MCF 10A (cell line): ENCODE measurements around the gene CRYGN. TPM values are rescaled to one million over a fixed set of nuclear protein-coding genes. Genes with fewer than 3 reads are reported as not detected.
A peak's percentile ranks its signal among the peaks of the same experiment; 100 is the strongest.

ENCODE experiments used
- BruUV-seq: library from RNA; stranded (reverse); fragments of 400-500 nt; replicated peaks from 2 replicates; lab custom pipeline; 2021; lab: Mats Ljungman, UMichigan
- CTCF ChIA-PET: fragments of 300-600 bp; sonication (Branson Sonifier 250); formaldehyde crosslinking; extraction: SDS; loops from one replicate; lab custom pipeline; 2021; ENCODE audit warnings: antibody characterized with exemption, inconsistent platforms; lab: Yijun Ruan, JAX
- POLR2A ChIA-PET: fragments of 300-600, 350-650 bp; sonication (Branson Sonifier 250); formaldehyde crosslinking; extraction: SDS; loops from one replicate; lab custom pipeline; 2020; ENCODE audit warnings: antibody characterized with exemption, inconsistent platforms; lab: Yijun Ruan, JAX
- DNase-seq: peaks from one replicate; pipeline ENCODE4 v3.0.0-alpha.2; 2018; ENCODE audit not compliant: unreplicated experiment
- H3K27ac Mint-ChIP-seq: one replicate; pipeline ENCODE4 v1.8.0; 2022; ENCODE audit warnings: mild to moderate bottlenecking, low read depth, mixed read lengths; ENCODE audit not compliant: unreplicated experiment
- H3K27me3 Mint-ChIP-seq: one replicate; pipeline ENCODE4 v1.8.0; 2022; ENCODE audit warnings: mixed read lengths; ENCODE audit not compliant: insufficient read depth, unreplicated experiment
- H3K36me3 Mint-ChIP-seq: one replicate; pipeline ENCODE4 v1.8.0; 2022; ENCODE audit warnings: mild to moderate bottlenecking, moderate library complexity, mixed read lengths; ENCODE audit not compliant: insufficient read depth, unreplicated experiment
- H3K4me1 Mint-ChIP-seq: one replicate; pipeline ENCODE4 v1.8.0; 2022; ENCODE audit warnings: mixed read lengths; ENCODE audit not compliant: insufficient read depth, unreplicated experiment
- H3K4me3 Mint-ChIP-seq: one replicate; pipeline ENCODE4 v1.8.0; 2022; ENCODE audit warnings: mild to moderate bottlenecking, moderate library complexity, mixed read lengths; ENCODE audit not compliant: unreplicated experiment
- H3K9me3 Mint-ChIP-seq: one replicate; pipeline ENCODE4 v1.8.0; 2022; ENCODE audit warnings: mixed read lengths; ENCODE audit not compliant: unreplicated experiment
- CTCF ChIP-seq: fragments of 200-600 bp; IDR thresholded peaks from one replicate; pipeline ENCODE4 v1.8.0; 2022; ENCODE audit warnings: antibody characterized with exemption, mild to moderate bottlenecking; ENCODE audit not compliant: unreplicated experiment
- intact Hi-C: fragments of 100-400 bp; cut with micrococcal nuclease; formaldehyde crosslinking; loops from 2 replicates; pipeline ENCODE4 v1.14.1; 2022
- total RNA-seq: library from RNA; stranded (reverse); gene quantifications from 2 replicates; pipeline ENCODE4 v1.2.3, GENCODE V29; 2022

Gene CRYGN
- total RNA-seq, 1 experiment from 2014 or later = not detected

GRCh38 chr7:151408839-151409666, 30.9 kb downstream of the CRYGN start:
- H3K9me3 Mint-ChIP-seq = no peaks in the 10 kb centered on the region
- intact Hi-C loops = no loop called here
- H3K4me3 Mint-ChIP-seq = no peak overlapping the region
- no TSS peak for BruUV-seq
- H3K4me1 Mint-ChIP-seq = peaks cover 3% of the 10 kb centered on the region
- H3K36me3 Mint-ChIP-seq = no peaks in the 10 kb centered on the region
- no peak for TF ChIP-seq CTCF
- ChIA-PET CTCF (no interaction called here), POLR2A (no interaction called here)
- DNase-seq = no peak
- H3K27me3 Mint-ChIP-seq = peaks cover 41% of the 10 kb centered on the region
- peak overlapping the region; percentile 39 for H3K27ac Mint-ChIP-seq

GRCh38 chr7:151408498-151408838, 31.5 kb downstream of the CRYGN start:
- Mint-ChIP-seq H3K36me3 (no peaks in the 10 kb centered on the region), H3K27ac (peak overlapping the region; percentile 39), H3K9me3 (no peaks in the 10 kb centered on the region), H3K4me3 (no peak overlapping the region), H3K4me1 (peaks cover 9% of the 10 kb centered on the region), H3K27me3 (peaks cover 41% of the 10 kb centered on the region)
- TF ChIP-seq CTCF = no peak
- BruUV-seq = no TSS peak
- intact Hi-C loops = no loop called here
- CTCF ChIA-PET = no interaction called here
- no peak for DNase-seq
- POLR2A ChIA-PET = no interaction called here

DNA sequence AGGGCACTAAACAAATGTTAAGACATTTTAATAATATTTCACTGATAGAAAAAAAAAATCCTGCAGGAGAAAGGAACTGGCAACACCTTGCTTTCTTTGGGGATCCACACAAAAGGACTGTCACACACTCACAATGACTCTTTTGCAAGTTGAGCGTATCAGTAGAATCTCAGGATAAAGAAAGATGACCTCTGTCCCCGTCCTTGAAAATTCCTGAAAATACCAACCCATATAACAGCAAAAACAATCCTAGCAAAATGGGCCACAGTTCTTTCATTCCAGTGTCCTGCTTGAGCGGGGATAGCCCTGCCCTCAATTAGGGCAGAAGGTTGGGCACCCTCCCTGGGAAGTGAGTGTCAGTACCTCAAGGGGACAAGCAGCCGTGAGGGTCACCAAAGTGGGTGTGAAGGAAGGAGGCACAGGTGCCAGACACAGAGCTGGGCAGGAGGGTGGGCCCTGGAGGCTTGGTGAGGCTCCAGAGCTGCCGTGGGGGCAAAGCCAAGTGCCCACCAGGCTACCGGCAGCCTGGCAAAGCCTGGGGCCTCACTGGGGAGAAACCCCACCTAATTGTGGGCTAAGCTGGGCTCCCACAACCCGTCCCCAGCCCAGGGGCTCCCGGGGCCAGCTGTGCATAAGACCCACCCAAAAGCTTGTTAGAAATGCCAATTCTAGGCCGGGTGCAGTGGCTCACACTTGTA, 32.9 kb downstream of the CRYGN start:
- no peak for DNase-seq
- Mint-ChIP-seq H3K36me3 (no peaks in the 10 kb centered on the region), H3K4me1 (peaks cover 9% of the 10 kb centered on the region), H3K4me3 (no peak overlapping the region), H3K27me3 (peaks cover 33% of the 10 kb centered on the region), H3K27ac (no peak overlapping the region), H3K9me3 (no peaks in the 10 kb centered on the region)
- BruUV-seq = no TSS peak
- CTCF ChIA-PET = no interaction called here
- intact Hi-C loops = no loop called here
- POLR2A ChIA-PET = no interaction called here
- TF ChIP-seq CTCF = no peak

DNA sequence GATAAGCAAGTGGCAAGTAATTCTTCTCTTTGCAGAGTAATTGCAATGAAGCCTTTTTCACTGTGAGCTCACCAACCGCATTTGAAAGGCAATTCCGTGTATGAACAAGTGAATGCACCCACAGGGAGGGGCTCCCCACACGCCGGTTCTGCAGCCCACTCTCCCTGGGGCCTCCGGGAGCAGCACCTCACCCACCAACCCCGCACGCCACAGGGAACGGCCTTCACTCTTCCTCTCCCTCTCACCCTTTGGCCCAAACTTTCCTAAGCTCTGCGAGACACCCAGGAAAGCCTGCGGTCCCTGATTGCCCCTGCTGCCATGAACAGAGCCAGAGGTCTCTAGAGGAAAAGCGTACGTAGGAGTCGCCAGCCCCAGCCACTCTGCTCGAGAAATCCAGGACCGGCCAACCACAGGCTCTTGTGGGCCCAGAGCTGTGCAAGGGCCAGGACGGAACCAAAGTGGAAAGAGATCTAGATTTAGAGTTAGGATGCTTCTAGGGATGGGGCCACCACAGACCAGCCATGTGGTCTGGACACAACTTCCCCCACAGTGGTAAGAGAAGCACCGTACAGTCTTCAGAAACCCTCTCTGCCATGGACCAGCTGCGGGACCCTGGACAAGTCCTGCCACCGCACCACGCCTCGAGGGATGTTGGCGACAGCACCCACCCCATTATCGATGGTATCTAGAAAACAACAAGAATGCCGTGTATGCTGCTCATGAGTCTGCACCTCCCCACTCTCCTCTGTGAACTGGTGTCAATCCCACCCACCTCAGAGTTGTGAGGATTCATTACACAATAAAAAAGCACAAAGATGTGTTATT, 33.7 kb downstream of the CRYGN start:
- H3K27ac Mint-ChIP-seq = no peak overlapping the region
- intact Hi-C loops = no loop called here
- ChIA-PET POLR2A (no interaction called here), CTCF (interaction anchor here (0.7 to 1.0 kb wide), 2 partner anchors 9 to 43 kb away, joined by 3 read pairs; no protein-coding TSS in a partner anchor)
- H3K4me1 Mint-ChIP-seq = peaks cover 9% of the 10 kb centered on the region
- peaks cover 25% of the 10 kb centered on the region for H3K27me3 Mint-ChIP-seq
- H3K4me3 Mint-ChIP-seq = no peak overlapping the region
- no peak for DNase-seq
- no peaks in the 10 kb centered on the region for H3K36me3 Mint-ChIP-seq
- H3K9me3 Mint-ChIP-seq = no peaks in the 10 kb centered on the region
- no peak for TF ChIP-seq CTCF
- BruUV-seq = no TSS peak
